Measurements from ENCODE around the gene IGFL4.
A peak's percentile ranks its signal among the peaks of the same experiment; 100 is the strongest.

Gene IGFL4

DNA sequence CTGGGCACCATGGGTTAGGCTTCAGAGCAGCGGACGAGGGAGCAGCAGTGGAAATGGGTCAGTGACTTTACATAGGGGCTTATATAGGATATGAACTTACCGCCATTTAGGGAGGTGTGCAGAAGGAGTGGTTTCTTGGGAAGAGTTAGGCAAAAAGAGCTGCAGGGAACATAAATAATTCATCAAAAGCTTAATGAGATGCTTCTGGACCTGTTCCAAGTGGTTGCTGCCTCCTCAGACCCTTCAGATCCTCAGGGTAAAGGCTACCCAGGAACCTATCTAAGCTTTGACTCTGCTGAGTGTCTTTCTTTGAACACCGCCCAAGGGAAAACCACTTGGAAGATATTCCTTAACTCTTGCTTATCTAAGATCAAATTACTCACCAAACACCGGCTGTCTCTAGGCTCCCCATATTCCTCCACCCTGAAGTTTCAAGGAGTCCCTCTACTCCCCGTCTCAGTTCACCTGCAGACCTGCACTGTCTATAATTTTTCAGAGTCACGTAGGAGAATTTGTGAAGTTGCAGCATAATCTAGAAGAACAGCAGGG, at the start of gene IGFL4:
Gene IGFL4 (minus strand): TSS at position 51 of the 549 bp plus-strand sequence. CDS start 40 bp downstream, at position 11.
- no peak for DNase-seq (ENCODE audit: low read depth in 2 of 2)

DNA sequence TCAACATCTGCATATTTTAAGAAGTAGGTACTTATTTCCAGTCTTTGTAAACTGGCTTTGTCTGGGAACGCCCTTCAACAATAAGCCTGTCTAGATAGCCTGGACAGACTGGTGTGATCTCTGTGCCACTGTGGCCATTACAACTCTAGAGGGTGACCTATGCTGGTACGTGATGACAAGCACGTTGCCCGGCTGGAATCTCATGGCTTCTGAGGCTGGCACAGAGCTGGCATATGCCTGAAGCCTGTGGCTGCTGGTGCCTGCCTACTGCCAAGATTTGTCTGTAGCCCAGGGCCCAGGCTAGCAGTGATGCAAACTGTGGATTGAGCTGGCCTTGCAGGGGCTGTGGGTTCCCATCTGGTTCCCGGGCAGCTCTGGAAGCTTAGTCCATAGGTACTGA, 49.6 kb upstream of the IGFL4 start:
- no peak for DNase-seq (ENCODE audit: low read depth in 2 of 2)

DNA sequence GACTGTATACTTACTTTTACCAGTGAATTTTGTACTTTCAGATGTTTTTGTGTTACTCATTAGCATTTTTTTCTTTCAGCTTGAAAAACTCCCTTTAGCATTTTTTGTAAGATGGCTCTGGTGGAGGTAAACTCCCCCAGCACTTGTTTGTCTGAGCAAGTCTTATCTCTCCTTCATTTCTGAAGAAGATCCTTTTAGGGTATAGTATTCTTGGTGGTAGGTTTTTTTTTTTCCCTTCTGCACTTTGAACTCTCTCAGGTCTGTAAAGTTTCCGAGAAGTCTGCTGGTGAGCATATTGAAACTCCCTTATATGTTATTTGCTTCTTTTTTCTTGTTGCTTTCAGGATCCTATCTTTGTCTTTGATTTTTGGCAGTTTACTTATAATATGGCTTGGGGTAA, 48.6 kb upstream of the IGFL4 start:
- DNase-seq (ENCODE audit: low read depth in 2 of 2): no peak

DNA sequence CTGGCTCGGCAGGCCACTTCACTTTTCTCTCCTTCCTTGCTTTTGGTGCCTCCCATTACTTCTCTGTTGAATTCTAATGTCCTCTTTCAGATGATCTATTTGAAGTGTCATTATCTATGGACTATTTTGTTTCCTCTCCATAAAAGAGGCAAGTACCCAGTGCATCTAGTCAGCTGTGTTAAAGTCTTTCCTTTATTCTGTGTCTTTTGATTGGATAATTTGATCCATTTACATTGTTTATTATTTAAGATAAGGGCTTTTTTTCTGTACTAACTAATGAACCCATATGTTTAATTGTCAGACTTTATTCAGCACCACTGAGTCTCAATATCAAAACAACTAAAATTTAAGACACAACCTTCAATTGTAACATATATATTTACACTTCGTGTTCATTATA, 47.3 kb upstream of the IGFL4 start:
- no peak for DNase-seq (ENCODE audit: low read depth in 2 of 2)

DNA sequence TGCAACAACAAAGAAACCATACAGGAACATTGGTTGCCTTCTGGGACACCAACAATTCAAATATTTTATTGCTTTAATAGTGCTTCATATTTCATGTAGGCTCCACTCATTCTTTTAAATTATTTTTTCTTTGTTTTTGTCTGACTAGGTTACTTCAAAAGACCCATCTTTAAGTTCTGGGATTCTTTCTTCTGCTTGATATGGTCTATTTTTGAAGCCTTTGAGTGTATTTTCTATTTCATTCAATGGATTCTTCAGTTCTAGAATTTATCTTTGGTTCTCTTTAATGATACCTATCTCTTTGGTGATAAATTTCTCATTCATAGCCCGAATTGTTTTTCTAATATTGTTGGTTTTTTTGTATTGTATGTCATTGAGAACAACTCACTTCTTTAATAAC, 45.1 kb upstream of the IGFL4 start:
- no peak for DNase-seq (ENCODE audit: low read depth in 2 of 2)

DNA sequence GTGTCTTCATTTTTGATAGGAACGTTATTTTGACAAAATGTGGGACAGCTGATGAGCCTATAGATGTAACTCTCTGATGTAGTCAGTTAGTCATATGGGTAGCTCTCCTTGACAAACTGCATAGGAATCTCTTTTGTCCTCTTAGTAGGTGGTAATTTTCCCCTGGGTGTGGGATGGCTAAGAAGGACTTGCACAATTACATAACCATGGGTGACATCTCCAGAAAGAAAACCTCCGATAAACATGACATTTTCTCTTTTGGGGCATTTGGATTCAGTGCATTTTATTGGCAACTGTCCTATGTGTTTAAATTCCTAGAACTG, 41.9 kb upstream of the IGFL4 start:
- DNase-seq (ENCODE audit: low read depth in 2 of 2): no peak

DNA sequence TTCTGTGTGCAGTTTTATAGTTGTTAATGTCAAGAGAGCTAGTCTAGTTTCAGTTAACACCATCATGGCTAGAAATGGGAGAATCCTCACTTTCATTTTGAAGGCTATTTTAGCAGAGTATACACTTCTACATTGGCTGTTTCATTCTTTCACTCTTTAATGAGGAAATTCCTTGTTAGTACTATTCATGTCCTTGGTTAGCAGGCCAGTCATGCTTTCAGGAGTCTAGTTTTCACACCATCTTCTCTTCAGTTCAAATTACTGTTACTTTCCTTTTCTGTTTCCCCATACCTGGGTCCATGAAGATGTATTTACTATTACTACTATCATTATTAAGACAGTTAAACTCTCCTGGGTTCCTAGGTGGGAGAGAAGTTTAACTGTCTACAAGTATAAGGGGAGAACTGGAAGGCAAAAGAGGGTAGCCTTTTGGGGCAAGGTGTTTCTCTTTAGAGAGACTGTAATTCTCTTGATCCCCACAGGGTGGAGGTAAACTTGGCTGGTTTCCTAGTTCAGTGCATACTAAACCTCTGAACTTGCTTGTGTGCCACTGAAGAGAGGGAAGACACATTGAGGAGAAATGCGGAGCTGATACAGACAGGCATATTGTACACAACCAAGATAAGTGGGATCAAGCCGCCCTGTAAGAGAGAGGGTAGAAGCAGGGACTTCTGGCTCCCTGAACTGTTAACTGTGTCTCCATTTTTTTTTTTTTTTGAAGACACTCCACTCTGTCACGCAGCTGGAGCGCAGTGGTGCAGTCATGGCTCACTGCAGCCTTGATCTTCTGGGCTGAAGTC, 41.3 kb upstream of the IGFL4 start:
- DNase-seq (ENCODE audit: low read depth in 2 of 2): no peak

DNA sequence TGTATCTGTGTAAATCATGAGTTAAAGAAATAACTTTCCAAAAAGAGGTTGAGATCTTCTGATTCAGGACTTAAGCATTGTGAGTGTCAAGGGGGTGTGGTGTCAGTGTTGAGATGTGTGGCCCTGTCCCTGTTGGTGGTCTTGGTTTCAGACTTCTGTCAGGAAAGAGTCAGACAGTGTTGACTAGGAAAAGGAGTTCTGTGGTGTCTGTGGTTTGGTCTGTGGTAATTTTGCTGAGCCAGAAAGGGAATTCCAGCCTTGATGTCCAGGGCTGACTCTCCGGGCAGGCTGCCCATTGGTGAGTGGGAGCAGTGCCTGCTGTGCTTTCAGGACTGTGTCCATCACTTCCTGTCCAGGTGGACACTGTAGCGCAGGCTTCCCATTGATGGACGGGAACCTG, 39.8 kb upstream of the IGFL4 start:
- no peak for DNase-seq (ENCODE audit: low read depth in 2 of 2)

DNA sequence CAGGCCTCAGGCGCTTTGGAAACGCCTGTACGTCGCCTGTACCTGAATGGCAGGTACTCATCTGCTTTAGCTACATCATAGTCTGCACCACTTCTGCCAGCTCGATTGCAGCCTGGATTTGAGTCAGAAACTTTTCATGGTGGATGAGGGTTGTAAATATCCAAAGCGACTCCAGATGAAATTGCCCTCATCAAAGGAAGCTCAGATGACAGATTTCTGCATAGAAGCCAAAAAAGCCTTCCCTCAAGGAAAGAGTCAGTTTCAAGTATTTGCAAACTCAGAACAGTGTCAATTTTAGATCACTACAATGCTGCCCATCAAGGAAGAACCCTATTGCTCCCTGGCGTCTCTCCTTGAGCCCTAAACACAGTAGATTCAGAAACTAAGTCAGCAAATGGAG, 38.8 kb upstream of the IGFL4 start:
- no peak for DNase-seq (ENCODE audit: low read depth in 2 of 2)

DNA sequence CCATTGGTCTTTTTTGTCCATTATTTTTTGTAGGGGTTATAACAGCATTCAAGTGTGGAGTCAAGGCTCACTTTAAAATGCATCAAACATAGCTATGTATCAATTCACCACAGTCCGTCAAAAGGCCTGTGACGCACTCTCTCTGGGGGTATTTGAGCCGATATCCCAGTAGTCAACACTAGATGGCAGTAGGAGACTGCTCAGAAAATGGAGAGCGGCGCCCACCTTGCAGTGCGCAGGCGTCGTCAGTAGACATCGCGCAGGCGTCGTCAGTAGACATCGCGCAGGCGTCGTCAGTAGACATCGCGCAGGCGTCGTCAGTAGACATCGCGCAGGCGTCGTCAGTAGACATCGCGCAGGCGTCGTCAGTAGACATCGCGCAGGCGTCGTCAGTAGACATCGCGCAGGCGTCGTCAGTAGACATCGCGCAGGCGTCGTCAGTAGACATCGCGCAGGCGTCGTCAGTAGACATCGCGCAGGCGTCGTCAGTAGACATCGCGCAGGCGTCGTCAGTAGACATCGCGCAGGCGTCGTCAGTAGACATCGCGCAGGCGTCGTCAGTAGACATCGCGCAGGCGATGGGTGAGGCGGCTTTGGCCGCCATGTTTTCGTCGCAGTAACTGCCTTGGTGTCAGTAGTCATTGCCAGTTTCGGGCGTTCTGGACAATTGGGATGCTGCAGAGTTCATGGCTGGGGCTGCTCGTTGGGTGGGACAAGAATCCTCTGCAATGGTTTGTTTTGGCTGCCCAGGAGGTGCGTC, 38.0 kb upstream of the IGFL4 start:
- peak in 1 of 2 donors; percentile 12 for DNase-seq (ENCODE audit: low read depth in 2 of 2)

DNA sequence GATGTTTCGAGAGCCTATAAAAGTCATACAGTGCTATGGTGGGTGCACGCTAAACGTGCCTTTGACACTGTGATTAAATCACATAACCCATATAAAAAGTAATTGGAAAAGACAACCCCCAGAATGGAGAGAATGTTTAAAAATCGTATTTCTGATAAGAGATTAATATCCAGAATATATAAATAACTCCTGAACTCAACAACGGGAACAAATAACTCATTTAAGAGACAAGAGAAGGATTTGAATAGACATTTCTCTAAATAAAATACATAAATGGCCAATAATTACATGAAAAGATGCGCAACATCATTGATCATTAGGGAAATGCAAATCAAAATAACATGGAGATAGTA, 37.0 kb upstream of the IGFL4 start:
- no peak for DNase-seq (ENCODE audit: low read depth in 2 of 2)

DNA sequence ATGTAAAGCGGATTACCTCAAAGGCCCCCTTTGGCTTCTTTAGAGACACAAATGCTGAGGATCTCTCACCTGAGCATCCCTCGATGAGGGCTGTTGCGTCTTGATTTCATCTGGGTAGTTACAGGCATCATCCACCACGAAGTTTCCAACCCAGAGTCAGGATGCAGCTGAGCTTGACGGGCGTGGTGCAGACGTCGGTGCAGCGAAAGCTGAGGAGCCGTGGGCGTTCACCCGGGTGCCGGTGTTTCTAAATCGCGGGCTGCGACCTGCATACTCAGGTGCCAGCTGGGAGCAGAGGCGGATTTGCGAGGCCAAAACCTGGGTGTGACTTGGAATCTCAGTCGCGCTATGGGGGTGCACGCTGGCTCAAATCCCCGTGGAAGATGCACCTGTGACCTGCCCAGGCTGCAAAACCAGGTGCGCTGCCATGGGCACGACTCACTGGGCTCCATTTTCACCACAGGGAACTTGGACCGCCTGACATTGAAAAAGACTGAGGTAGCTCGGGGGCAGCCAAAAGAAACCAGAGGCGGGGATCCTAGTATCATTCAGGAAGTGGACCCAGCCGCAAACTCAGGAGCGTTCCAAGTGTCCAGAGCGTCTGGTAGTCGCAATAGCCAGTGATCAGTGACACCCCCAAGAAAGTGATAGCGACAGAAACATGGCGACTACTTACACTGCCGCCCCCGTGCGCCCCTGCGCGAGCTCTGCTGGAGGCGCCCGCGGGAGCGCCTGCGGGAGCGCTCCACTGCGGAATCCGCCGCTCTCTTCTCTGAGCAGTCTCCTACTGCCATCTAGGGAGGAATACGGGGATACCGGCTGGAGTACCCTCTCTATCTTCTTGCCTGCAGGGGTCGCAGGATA, 36.4 kb upstream of the IGFL4 start:
- peak; percentile 27 to 29 for DNase-seq (ENCODE audit: low read depth in 2 of 2)

DNA sequence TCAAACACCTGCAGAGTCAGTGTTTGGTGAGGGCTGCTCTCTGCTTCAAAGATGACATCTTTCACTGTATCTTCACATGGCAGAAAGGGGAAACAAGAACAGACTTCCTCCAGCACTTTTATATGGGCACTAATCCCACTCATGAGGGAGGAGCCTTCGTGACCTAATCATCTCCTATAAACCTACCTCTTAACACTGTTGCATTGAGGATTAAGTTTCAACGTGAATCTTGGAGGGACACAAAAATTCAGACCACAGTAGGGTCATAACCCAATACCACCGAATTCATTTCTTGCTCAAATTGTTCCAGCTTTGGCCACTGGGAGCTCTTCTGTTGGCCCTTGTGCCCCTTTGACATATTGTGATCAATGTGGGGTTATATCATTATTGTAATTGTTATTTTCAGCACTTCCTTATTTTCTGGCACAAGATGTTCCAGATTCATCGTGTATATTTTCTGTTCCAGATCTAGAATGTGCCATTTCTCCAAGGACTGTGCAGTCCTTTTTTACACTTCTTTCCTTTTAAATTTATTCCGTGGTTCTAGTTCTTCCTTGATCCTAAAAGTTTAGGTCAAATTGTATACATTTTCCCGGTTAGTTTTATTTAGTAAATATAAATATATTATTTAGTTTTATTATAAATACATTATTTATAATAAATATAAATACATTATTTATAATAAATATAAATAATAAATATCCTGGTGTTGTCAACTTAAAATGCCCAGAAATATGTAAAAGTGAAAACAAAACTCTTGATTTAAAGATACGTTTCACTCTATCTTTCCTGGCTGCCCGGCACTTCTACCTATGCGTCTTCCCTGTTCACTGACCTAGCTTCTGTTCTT, 35.5 kb upstream of the IGFL4 start:
- no peak for DNase-seq (ENCODE audit: low read depth in 2 of 2)

DNA sequence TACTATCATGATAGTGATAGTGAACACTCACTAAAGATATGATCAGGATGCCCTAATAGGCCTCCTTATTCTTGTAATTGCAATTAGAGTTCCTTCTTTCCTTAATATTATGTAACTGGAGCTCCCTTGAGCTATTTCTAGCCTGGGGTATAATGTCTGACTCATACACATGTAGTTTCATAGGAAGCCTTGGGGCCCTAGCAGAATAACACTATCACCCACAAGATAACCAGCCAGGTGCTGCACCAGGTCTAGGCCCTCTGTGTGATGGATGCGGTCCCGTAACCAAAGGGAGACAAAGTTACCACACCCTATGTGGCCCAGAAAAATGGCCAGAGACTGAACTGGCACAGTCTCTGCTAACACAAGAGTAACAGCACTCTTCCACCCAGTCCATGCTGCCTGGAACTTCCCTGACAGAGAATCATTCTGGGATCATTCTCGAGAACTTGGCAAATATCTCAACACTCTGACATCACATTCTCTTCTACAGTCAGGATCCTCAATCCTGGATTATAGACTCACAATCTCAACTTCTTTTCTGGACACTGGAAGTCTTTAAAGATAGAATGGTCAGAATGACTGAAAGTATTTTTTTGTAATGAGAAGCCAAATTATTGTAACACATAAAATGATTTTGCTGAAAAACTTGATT, 32.6 kb upstream of the IGFL4 start:
- DNase-seq (ENCODE audit: low read depth in 2 of 2): no peak

DNA sequence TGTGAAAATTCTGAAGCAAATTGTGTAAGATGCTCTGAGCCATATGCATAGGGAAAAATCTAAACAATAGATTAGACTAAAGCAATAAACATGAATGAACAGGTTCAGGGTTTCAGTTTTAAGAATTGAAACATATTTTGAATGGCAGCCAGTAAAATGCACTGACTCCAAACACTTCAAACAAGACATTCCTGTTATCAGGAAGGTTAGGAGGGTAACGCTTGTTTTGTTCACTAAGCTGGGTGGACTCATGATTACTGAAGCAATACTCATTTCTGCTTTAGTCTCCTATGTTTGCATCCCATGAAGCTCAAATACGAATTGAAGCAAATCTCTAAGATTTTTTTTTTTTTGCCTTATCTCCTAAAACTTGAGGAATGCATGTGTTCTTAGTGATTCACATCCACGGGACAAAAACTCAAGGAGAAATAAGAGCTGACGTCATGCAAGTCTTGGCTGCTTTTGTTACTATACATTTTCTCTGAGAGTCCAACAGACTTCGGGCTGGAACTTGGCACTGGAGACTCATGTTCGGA, 29.1 kb upstream of the IGFL4 start:
- DNase-seq (ENCODE audit: low read depth in 2 of 2): no peak

DNA sequence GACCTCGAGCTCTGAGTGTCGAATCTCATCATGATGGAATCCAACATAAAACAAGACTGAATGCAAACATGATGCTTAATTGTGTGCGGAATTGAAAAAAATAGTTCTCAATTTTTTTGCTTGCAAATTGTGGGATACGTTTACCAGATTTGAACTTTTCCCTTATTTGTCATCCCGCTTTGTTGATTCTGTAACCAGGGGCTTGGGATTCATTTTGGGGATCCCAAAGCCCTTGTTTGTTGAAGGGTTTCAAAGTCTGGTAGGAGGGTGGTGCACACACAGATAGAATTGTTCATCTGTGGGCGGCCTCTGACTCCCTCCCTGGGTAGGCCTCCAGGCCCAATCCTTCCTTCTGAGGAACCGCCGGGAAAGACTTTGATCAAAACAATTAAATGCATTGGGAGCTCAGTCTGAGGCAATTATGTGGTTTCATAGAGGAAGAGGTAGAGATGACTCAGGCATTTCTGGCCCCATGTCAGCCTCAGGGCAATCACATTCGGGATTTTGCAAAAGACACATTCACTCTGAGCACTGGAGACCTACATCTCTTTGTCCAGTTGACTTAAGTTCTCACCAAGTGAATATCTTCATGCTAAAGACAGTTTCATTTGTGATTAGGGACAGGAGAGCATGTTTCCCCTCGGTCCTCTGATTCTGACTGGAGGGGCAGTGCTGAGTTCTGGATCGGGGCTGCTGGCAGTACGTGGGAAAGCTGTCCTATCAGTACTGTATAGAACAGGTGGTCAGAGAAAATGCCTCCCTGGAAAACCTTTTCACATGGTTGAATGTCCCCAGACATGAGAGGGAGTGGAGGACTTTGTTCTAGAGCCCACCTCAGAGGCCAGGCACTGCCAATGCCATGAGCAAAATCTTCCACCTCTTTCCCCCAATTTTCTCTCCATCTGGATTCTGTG, 27.8 kb upstream of the IGFL4 start:
- DNase-seq (ENCODE audit: low read depth in 2 of 2): no peak

DNA sequence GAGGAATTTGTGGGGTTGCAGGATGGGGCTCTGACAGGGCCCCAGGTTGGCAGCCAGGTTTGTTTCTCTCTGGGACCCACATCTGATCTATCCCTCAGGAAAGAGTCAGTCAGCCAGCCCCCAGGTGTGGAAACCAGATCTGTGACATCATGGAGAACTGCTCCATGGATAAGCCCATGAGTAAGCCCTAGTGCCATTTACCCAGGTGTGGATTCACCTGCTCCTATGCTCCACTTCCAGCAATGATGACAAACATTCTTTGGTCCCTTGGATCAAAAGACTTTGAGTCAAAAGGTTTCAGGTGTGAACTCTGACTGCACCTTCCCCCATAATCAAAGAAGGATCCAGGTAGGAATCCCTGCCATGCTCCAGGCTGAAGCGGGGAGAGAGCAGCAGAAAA, 26.9 kb upstream of the IGFL4 start:
- DNase-seq (ENCODE audit: low read depth in 2 of 2): no peak

DNA sequence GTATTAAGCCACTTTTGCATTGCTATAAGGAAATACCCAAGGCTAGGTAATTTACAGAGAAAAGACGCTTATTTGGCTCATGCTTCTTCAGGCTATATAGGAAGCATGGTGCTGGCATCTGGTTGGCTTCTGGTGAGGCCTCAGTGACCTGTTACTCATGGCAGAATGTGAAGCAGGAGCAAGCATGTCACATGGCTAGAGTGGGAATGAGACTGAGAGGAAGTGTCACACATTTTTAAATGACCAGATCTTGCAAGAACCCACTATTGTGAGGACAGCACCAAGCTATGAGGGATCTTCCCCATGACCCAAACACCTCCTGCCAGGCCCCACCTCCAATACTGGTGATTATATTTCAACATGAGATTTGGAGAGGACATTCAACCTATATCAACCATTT, 25.7 kb upstream of the IGFL4 start:
- DNase-seq (ENCODE audit: low read depth in 2 of 2): no peak

DNA sequence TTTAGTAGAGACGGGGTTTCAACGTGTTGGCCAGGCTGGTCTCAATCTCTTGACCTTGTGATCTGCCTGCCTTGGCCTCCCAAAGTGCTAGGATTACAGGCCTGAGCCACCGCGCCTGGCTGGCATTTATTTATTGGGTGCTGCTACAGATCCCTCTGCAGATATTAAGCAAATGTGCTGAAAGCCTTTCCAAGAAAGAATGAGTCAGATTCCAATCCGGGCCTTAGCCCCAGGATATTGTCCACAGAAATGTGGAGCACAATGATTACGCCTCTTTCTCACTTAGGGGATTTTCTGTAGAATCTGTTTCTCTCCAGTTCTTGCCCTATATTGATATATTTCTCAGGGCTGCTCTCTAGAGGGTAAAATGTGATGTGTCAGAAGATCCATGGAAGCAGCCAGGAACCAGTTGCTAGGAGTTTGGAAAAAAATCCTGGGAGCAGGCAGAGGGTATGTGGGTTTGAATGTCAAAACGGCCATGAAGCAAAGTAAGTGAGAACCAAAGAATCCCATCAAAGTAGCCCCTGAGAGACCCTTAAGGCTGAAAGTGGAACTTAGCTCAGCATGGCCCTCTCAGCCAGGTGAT, 24.8 kb upstream of the IGFL4 start:
- no peak for DNase-seq (ENCODE audit: low read depth in 2 of 2)

Data from stimulated activated CD8-positive, alpha-beta memory T cell treated with anti-CD3 and anti-CD28 coated beads, Interleukin-15, amount 100 ng/mL, for 48 hours (primary cell).